Measurements from ENCODE around the gene C7orf25.
"Not testable (repeated sequence)": the region's sequence is repeated elsewhere in the genome, so short reads cannot be mapped to it uniquely, and the experiment has no call there.

Gene C7orf25

DNA sequence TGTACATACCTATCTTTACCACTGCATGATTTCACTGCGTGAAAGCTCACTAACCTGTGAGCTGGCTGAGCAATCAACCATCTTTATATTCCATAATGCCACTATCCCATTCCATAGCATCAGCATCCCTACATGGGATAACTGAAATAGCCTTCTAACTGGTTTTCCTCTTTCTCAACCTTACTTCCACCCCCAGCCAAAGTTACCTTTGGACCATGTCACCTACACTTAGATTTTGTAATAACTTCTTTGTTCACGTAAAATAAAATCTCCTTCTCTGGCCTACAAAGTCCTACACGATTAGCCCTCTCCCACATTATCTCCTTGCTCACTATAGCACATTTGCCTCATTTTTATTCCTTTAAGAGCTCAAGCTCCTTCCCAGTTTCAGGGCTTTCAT lies 17.6 kb upstream of the C7orf25 start:
- FAIRE-seq (no peak), DNase-seq (ENCODE audit: low spot score) (no peak)

DNA sequence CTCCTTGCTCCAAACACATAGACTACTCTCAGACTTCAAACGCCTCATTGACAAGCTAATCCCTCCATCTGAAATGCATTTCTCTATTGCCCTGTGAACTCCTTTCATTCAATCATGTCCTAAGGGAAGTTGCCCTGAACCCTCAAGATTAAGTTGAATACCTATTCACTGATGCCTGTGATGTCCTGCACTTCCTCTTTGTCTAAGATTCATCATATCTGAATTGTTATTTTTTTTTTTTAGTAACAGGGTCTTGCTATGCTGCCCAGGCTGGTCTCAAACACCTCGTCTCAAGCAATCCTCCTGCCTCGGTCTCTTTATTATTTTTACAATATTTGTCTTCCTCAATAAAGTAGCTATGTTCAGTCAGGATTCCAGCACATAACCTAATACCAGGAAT lies 16.9 kb upstream of the C7orf25 start:
- no peak for FAIRE-seq
- no peak for DNase-seq (ENCODE audit: low spot score)

DNA sequence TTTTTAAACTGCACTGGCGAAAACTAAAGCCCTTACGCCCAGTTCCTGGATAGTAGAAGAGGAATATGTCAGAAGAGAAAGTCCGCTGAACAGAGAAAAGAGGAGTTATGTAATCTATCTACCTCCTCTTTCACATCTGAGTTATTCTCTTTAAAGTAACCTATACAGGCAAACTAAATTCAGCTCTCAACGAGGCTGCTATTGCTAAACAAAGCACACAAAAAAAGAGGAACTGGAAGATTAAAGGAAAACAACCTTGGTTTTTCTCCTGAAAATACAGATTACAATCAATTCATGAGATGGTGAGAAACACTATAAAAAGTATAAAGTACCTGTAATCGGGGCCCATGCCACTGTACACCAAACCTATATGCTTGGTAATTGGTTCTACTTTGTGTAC lies 14.3 kb upstream of the C7orf25 start:
- DNase-seq (ENCODE audit: low spot score): no peak
- no peak for FAIRE-seq

DNA sequence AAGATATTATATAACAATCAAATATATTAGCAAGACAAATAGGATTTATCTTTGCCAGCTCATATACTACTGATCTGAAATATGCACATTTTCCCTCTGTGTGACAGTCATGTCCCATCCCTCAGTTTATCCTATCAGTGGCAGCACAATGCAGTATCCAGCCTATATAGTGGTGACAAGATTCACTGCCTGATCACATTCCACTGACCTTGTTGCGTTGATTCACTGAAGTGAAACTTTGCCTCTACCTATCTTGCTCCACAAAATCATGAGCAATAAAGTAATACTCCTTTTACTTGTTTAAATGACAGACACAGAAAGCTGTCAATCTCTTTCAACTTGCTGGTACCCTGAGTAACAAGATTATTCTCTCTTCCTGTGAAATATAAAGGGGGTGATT lies 13.8 kb upstream of the C7orf25 start:
- no peak for DNase-seq (ENCODE audit: low spot score)
- FAIRE-seq: no peak

DNA sequence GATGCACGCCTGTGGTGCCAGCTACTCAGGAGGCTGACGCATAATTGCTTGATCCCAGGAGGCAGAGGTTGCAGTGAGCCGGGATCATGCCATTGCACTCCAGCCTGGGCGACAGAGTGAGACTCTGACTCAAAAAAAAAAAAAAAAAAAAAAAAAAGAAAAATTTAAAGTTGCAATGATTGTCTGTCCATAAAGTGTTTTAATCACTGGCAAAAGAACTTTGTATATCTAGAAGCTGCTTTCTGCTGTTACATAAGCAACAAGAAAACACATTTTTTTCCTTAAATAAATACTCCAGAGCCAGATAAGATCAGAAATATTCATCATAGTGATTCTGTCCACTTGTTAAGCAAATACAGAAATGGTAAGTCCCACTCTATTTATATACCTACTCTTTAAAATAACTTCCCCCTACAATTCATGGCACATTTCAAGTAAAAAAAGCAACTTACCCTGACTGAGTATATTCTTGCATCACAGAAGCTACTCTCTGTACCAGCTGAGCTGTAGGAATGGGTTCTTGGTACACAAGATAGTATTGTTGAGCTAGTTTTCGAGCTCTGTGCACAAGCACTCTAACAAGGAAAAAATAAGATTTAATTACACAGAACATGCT lies 12.5 kb upstream of the C7orf25 start:
- FAIRE-seq (no peak), DNase-seq (ENCODE audit: low spot score) (no peak)

DNA sequence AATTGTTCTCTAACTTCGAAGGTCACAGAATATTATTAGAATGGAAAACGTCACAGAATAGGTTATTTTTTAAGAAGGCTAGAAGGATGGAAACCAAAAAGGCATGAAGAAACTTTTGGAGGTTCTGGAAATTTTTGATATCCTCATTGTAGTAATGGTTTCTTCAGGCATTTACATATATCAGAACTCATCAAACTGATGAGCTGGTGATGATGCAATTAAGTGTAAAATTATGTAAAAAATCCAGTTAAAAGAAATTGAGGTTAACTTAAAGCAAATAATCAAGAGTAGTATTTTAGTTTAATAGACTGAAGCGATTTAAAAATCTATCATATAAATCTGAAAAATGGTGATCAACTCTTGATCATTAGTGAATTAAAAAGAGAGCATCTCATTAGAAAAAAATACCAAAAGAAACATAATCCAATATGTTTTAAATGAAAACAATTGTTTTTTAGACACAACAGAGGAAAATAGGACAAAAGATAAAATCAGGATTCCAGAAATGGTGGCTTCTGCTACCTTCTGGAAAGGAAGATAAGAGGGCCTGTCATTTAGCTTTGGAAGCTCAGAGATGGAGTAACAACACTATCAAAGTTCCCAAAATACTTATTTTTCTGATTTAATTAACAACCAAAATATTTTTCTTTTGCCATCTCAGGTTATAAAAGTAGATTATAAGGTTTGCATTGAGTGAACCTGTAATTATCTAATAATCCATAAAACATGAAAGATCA lies 10.3 kb upstream of the C7orf25 start:
- no peak for FAIRE-seq

DNA sequence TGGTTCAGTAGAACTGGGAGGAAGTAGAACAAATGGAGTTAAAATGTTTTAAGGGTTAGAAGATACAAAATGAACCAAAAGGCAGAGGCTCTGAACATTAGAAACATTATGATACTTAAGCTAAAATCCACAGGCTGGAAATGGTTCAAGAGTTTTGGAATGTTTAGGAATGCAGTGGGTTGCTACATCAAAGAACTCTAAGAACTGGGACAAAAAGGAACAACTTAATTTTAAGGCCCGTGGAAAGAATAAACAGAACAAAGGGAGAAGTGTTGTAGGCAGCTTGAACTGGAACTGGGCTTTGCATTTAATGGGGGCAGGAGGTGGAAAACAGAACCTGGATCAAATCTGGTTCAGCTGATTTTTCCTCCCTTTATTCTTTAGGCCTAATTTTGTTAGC lies 3.5 kb upstream of the C7orf25 start:
- FAIRE-seq: no peak
- no peak for DNase-seq (ENCODE audit: low spot score)

More for the DNA sequence above, 10.3 kb upstream of the C7orf25 start:
- DNase-seq (ENCODE audit: low spot score): no peak

DNA sequence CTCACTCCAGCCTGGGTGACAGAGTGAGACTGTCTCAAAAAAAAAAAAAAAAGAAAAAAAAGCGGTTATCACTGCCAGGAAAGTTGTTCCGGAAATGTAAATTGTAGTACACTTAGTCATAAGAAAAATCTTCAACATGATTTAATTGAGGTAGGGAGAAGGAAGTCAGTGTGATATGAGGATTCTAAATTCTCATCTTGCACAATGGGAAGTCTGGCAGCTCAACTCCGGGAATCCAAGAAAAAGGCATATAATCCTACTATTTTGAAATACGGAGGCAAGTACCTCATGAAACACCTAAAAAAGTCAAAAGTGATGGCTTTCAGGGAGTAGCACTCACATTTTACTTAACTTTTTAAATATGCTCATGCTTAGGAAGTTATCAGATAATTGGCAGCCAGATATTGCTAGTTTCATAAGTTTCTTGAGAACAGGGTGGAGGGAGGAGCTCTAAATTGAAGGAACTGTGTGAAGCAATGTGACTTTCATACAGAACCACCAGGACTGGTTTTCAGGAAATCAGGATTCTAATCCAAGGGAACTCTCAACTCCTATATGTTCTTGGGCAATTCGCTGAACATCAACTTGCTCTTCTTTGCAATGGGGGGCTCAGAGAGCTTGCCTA lies 2.7 kb upstream of the C7orf25 start:
- no peak for FAIRE-seq
- DNase-seq (ENCODE audit: low spot score): no peak

DNA sequence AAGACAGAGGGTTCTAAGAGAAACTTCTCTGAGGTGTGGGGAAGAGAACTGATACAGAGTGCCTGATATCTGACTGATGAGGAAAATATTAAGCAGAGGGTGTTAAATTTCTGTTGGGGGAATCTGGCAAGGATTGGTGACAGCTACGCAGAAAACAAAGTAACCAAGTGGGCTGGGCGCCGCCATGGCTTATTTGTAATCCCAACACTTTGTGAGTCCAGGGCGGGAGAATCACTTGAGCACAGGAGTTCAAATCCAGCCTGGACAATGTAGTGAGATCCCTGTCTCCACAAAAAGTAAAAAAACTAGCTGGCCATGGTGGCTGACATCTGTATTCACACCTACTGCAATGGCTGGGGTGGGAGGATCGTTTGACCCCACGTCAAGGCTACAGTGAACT lies 2.1 kb upstream of the C7orf25 start:
- FAIRE-seq: no peak
- DNase-seq (ENCODE audit: low spot score): no peak

DNA sequence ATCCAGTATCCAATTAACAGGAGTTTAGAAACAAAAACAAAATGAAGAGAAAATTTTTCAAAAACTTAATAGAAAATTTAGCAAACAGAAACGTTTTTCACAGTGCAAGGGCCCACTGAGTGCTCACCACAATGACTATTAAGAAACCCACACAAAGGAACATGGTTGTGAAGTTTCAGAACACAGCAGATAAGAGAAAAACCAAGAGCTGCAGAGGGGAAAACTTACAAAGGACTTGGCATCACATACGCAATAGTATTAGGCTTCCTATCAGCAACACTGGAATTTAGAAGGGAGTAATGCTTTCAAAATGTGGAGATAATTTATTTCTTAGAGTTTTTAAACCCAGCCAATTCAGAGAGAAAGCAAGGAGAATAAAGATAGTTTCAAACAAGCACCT lies 1.7 kb upstream of the C7orf25 start:
- FAIRE-seq (no peak), DNase-seq (ENCODE audit: low spot score) (no peak)

DNA sequence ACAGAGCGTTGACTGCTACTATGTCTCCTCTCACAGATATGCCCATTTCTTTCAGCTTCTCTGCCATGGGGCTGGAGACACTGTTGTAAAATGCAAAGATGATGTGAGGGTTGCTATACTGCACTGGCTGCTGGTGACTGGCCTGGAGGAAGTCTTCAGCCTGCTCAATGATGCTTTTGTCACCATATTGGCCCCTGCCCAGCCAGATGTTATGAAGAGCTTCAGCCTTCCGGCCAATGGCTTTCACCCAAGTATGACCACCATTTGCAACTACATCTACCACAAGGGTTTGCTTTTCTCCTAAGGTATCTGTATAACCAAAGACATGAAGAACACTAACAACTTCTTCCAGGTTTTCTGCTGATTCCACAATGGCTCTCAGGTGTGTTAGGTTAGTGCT lies 1.6 kb downstream of the C7orf25 start:
- DNase-seq (ENCODE audit: low spot score) (no peak), FAIRE-seq (no peak)

DNA sequence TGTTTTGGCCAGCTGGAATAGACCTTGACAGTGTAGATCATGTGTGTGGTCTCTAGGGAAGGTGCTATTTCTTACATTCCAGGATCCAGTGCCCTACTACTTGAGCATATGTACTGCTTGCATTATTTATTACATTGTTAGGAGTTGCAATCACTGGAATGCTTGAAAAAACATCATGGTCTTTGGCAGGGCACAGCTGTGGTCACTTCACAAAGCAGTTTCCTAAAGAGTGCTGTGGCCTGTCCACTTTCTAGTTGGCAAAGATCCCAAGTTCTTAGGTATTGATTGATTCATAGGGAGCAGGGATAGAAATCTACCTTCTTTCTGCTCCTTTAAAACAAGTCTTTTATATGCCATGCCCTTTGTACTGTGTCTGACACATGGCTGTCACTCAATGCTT lies 4.6 kb downstream of the C7orf25 start:
- no peak for FAIRE-seq
- DNase-seq (ENCODE audit: low spot score): no peak

DNA sequence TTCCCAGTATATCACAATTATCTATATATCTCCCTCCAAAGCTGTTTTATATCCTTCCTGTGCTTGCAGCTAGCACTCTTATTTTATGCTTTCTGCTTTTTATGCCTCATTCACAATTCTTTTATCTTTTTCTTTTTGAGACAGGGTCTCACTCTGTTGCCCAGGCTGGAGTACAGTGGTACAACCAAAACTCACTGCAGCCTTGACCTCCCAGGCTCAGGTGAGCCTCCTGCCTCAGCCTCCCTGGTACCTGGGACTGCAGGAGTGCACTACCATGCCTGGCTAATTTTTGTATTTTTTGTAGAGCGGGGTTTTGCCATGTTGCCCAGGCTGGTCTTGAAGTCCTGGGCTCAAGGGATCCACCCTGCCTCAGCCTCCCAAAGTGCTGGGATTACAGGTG lies 5.7 kb downstream of the C7orf25 start:
- DNase-seq (ENCODE audit: low spot score) (no peak), FAIRE-seq (no peak)

DNA sequence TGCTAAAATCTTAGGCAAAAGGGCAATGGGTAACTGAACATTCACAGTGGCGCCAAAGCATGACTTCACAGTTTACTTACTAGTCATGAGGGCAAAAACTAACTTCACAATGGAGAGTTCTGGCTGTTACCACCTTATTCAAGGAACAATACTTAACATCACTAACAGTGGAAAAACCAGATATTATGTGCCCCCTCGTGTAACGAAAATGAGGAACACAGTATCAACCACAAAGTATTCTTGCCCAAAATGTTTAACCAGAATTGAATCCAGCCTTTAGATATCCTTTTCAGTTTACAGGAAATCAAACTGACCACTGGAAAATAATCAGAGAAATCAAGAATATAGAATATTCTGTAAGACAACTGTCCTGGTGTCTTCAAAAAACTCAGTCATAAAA lies 9.5 kb downstream of the C7orf25 start:
- no peak for DNase-seq (ENCODE audit: low spot score)
- FAIRE-seq: no peak

DNA sequence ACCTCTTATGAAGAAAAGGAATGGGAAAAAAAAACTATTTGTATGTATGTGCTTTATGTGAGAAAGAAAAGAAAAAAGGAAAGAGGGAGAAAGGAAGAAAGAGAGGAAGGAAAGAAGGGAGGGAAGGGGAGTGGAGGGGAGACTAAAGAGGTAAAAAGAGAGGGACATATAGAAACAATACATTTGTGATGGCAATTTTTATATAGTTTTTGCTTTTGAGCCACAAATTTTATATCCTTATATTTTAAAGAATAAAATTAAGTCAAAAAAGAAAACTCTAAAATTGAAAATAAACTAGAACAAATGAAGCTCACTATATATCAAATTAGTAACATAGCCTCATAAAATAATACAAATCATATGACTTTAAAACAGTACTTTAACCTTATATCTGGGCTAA lies 11.0 kb downstream of the C7orf25 start:
- peak; percentile 40 for FAIRE-seq

DNA sequence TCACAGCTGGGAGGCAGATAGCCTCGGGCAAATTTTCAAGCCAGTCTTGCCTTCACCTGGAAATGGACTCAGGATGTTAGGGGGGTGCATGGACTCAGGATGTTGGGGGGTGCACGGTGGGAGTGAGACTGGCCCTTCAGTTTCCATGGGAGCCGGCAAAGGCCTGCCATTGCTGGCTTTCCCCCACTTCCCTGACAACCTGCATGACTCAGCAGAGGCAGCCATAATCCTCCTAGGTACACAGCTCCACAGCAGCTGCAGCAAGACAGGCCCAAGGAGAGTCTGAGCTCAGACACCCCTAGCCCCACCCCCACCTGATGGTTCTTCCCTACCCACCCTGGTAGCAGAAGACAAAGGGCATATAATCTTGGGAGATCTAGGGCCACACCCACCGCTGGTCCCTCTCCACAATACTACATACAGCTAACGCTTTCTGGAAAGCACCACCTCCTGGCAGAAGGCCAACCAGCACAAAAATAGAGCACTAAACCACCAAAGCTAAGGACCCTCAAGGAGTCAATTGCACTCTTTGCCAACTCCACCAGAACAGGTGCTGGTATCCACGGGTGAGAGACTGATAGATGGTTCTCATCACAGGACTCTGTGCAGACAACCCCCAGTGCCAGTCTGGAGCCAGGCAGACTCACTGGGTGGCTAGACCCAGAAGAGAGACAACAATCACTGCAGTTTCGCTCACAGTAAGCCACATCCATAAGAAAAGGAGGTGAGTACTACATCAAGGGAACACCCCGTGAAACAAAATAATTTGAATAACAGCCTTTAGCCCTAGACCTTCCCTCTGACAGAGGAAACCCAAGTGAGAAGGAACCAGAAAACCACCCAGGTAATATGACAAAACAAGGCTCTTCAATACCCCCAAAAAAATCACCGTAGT lies 18.3 kb downstream of the C7orf25 start:
- DNase-seq (ENCODE audit: low spot score) (no peak), FAIRE-seq (no peak)

More for the DNA sequence above, 11.0 kb downstream of the C7orf25 start:
- DNase-seq (ENCODE audit: low spot score): no peak

DNA sequence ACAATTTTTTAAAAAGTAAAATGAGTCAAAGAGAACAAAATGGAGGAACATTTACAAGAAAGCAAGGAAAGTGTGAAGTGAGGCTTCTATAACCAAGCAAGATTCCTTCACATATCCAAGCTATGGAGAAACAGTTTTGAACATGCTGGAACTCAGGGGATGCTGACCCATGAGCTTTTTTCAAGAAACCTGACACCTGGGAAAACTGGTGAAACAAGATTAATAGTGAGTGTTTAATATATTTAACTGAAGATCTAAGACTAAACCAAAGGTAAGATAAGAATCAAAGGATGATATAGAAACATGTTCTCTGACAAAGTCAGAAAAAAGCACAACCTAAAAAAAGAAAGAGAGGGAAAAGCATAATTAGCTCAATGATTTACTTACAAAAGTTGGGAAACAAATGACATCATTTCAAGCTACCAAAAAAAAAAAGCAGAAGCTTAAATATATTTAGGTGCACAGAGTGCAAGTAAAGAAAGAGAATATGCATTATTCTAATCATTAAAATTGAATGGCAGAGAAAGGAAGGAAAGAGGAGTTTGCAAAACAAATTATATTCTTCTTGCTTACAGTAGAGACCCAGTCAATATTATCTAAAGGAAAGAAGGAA lies 24.9 kb downstream of the C7orf25 start:
- FAIRE-seq (no peak), DNase-seq (ENCODE audit: low spot score) (no peak)

DNA sequence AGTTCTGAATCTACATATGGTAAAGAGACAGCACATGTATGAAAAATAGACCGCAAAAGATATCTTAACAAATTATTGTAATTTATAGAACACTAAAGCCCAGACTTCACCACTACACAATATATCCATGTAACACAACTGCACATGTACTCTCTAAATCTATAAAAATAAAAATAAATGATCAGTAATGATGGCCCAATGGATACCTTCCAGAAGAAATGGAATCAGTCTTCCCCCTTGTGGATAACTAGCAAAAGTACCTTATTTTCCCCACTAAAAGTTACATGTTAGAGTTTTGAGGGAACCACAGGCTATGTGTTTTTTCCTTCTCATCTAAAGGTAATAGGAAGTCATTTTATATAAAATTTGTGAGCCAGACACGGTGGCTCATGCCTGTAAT lies 25.7 kb downstream of the C7orf25 start:
- FAIRE-seq (peak; percentile 79), DNase-seq (ENCODE audit: low spot score) (no peak)

DNA sequence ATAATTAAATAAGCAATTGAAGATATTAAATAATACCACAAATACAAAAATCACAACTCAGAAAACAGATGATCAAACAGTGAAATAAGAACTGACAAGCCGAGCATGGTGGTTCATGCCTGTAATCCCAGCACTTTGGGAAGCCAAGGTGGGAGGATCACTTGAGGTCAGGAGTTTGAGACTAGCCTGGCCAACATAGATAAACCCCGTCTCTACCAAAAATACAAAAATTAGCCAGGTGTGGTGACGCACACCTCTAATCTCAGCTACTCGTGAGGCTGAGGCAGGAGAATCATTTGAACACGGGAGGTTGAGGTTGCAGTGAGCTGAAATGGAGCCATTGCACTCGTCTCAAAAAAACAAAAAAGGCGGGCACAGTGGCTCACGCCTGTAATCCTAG lies 26.7 kb downstream of the C7orf25 start:
- DNase-seq (ENCODE audit: low spot score); FAIRE-seq: not testable (repeated sequence)

DNA sequence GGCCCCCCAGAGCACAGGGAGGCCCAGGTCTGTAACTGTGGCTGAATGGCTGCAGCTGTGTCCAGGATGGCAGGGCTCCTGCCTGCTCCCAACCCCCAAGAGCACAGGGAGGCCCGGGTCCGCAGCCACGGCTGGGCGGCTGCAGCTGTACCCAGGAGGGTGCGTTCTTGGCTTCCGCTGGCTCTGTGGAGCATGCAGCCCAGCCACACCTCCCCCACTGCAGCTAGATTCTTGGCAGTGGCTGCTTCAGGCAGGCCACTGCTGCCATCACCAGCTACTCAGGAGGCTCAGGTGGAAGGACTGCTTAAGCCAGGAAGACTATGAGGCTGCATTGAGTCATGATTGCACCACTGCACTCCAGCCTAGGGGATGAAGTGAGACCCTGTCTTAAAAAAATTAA lies 27.9 kb downstream of the C7orf25 start:
- FAIRE-seq (peak; percentile 80), DNase-seq (ENCODE audit: low spot score) (peak; percentile 56)

DNA sequence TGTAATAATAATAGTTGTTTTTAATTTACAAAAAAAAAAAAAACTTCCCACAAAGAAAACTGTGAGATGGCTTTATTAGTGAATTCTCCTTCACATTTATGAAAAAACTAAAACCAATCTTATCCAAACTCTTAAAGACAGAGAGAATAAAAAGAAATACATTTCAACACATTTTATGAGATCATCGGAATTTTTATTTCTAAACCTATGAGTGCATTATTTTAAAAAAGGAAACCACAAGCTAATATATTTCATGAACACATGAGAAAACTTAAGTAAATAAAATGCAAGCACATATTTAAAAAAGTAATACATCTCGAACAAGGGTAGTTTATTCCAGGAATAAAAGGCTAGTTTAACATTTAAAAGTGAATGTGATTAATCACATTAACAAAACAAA lies 31.5 kb downstream of the C7orf25 start:
- DNase-seq (ENCODE audit: low spot score): no peak
- peak; percentile 62 for FAIRE-seq

All from RCC 7860 (cell line).